Nephron (organoid): ENCODE data around the gene MYL7.

Source experiments
- H3K27ac Mint-ChIP-seq, 3 experiments: 2 replicates each; pipeline ENCODE4 v1.8.0; 2020; ENCODE audit warnings: mixed read lengths in 3 of 3, mild to moderate bottlenecking in 2 of 3, moderate library complexity in 1 of 3
- H3K27me3 Mint-ChIP-seq: 2 replicates; pipeline ENCODE4 v1.8.0; 2021; ENCODE audit warnings: low read depth, mild to moderate bottlenecking, moderate library complexity, mixed read lengths
- H3K36me3 Mint-ChIP-seq: 2 replicates; pipeline ENCODE4 v1.8.0; 2020; ENCODE audit warnings: low read depth, mixed read lengths
- H3K4me1 Mint-ChIP-seq: 2 replicates; pipeline ENCODE4 v1.8.0; 2020; ENCODE audit warnings: mixed read lengths
- H3K4me3 Mint-ChIP-seq, 3 experiments: 2 replicates each; pipeline ENCODE4 v1.8.0; 2020; ENCODE audit warnings: mild to moderate bottlenecking in 3 of 3, mixed read lengths in 3 of 3, moderate library complexity in 2 of 3
- H3K9me3 Mint-ChIP-seq: 2 replicates; pipeline ENCODE4 v1.8.0; 2020; ENCODE audit warnings: mixed read lengths
- TF ChIP-seq, protein P1 (sequence below), 3 experiments: fragments of 200-600 bp; sonication (generic); IDR thresholded peaks; one replicate each; pipeline ENCODE4 v1.5.0; 2021; ENCODE audit warnings: antibody characterized with exemption in 3 of 3; ENCODE audit not compliant: unreplicated experiment in 3 of 3

The MYL7 gene

DNA sequence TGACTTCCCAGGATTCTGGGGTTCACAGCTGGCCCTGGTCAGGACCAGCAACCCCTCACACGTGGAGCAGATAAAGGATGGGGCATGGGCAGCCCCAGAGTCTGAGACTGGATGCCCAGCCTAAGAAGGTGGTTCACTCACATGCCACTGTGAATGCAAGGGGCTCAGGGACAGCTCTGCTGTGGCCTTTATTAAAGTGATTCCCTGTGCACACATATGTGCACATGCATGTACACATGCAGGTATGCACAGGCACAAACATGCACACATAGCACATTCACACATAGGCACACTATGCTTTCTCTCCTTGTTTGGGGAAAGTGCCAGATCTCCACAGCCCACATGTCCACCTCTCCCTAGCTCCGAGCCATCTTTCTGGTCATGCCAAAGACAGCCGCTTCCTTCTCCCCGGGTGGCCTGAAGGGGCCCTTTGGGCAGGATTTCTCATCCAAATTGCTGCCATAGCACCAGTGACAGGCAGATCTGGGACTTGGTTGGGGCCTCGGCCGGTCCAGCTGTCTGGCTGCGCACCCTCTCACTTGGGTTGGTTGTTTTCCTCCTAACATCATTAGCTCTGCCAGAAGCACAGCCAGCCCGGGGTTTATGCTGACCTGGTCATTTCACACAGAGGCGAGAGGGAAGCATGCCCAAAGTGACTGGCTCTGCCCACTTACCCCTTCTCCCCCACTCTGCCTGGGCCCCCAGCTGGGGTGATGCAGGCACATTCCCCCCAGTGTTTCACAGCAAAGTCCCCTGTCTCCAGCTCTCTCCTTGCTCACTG lies 46.7 kb upstream of the MYL7 start:
- no peaks in the 10 kb centered on the region for H3K36me3 Mint-ChIP-seq
- H3K27ac Mint-ChIP-seq, result peak overlapping the region in 1 of 3 experiments; percentile 51
- H3K4me1 Mint-ChIP-seq, result peaks cover 24% of the 10 kb centered on the region
- H3K9me3 Mint-ChIP-seq, result peaks cover 4% of the 10 kb centered on the region
- TF ChIP-seq, protein P1, sequence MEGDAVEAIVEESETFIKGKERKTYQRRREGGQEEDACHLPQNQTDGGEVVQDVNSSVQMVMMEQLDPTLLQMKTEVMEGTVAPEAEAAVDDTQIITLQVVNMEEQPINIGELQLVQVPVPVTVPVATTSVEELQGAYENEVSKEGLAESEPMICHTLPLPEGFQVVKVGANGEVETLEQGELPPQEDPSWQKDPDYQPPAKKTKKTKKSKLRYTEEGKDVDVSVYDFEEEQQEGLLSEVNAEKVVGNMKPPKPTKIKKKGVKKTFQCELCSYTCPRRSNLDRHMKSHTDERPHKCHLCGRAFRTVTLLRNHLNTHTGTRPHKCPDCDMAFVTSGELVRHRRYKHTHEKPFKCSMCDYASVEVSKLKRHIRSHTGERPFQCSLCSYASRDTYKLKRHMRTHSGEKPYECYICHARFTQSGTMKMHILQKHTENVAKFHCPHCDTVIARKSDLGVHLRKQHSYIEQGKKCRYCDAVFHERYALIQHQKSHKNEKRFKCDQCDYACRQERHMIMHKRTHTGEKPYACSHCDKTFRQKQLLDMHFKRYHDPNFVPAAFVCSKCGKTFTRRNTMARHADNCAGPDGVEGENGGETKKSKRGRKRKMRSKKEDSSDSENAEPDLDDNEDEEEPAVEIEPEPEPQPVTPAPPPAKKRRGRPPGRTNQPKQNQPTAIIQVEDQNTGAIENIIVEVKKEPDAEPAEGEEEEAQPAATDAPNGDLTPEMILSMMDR (IDR thresholded peaks at IDR 0.05; ENCODE audit: unreplicated experiment in 3 of 3), result no peak
- H3K27me3 Mint-ChIP-seq, result peaks cover 11% of the 10 kb centered on the region
- H3K4me3 Mint-ChIP-seq, result peak overlapping the region in 1 of 3 experiments; percentile 29

DNA sequence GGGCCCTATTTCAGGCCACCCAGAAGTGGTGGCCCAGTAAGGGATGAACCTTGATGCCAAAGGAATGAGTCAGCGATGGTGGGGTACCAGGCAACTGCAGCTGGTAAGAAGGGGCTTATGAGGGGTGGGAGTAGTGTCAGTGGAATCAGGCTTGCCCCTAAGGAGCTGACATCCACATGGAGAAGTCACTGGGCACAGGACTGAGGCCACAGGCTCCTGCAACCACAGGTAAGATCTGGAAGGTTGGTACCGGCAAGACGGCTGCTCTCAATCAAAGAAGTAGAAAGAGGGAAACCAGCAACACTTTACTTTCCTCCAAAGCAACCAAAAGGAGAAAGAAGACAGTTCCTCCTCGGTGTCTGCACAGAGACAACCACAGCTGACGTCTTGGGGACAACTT lies 45.6 kb upstream of the MYL7 start:
- Mint-ChIP-seq H3K9me3 (peaks cover 9% of the 10 kb centered on the region), H3K4me1 (peaks cover 24% of the 10 kb centered on the region), H3K4me3 (no peak overlapping the region), H3K27ac (no peak overlapping the region), H3K36me3 (no peaks in the 10 kb centered on the region), H3K27me3 (peaks cover 15% of the 10 kb centered on the region)
- TF ChIP-seq, protein P1 (IDR thresholded peaks at IDR 0.05; ENCODE audit: unreplicated experiment in 3 of 3), result no peak

DNA sequence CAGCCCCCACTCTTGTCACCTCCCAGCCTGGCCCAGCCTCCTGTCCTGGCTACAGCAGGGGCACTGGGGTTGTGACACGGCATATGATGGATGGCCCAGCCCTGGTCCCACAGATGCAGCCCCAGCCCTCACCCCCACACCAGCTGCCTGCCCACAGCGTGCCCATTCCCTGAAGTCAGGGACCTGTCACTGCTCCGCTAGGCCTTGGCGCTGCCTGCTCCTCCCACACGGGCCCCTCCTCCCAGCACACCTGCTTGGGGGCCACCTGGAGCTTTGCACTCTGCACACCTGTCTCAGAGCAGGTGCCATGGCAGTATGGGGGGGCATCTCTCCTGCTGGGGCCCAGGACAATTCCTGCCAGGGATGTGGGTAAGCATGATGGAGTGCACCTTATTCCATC lies 44.6 kb upstream of the MYL7 start:
- H3K27me3 Mint-ChIP-seq, result peaks cover 15% of the 10 kb centered on the region
- TF ChIP-seq, protein P1 (IDR thresholded peaks at IDR 0.05; ENCODE audit: unreplicated experiment in 3 of 3), result no peak
- peaks cover 5% of the 10 kb centered on the region for H3K36me3 Mint-ChIP-seq
- peaks cover 9% of the 10 kb centered on the region for H3K9me3 Mint-ChIP-seq
- H3K4me1 Mint-ChIP-seq, result peaks cover 24% of the 10 kb centered on the region
- H3K27ac Mint-ChIP-seq, result no peak overlapping the region
- no peak overlapping the region for H3K4me3 Mint-ChIP-seq

GRCh38 chr7:44184873-44185446 lies 43.8 kb upstream of the MYL7 start:
- peak overlapping the region in 1 of 3 experiments; percentile 2 for H3K27ac Mint-ChIP-seq
- TF ChIP-seq, protein P1 (IDR thresholded peaks at IDR 0.05; ENCODE audit: unreplicated experiment in 3 of 3), result no peak

GRCh38 chr7:44184206-44184872 lies 43.2 kb upstream of the MYL7 start:
- H3K36me3 Mint-ChIP-seq, result peaks cover 5% of the 10 kb centered on the region
- TF ChIP-seq, protein P1 (IDR thresholded peaks at IDR 0.05; ENCODE audit: unreplicated experiment in 3 of 3), result no peak
- peaks cover 9% of the 10 kb centered on the region for H3K9me3 Mint-ChIP-seq
- peaks cover 24% of the 10 kb centered on the region for H3K4me1 Mint-ChIP-seq
- H3K27ac Mint-ChIP-seq, result peak overlapping the region in 1 of 3 experiments; percentile 2
- peaks cover 12% of the 10 kb centered on the region for H3K27me3 Mint-ChIP-seq
- H3K4me3 Mint-ChIP-seq, result no peak overlapping the region

More at GRCh38 chr7:44184873-44185446, 43.8 kb upstream of the MYL7 start:
- H3K4me3 Mint-ChIP-seq, result no peak overlapping the region
- H3K36me3 Mint-ChIP-seq, result peaks cover 5% of the 10 kb centered on the region
- peaks cover 12% of the 10 kb centered on the region for H3K27me3 Mint-ChIP-seq
- H3K9me3 Mint-ChIP-seq, result peaks cover 9% of the 10 kb centered on the region
- H3K4me1 Mint-ChIP-seq, result peaks cover 24% of the 10 kb centered on the region
